GM23338 (cell line): ENCODE data around the gene PARG. TPM values are rescaled to one million over a fixed set of nuclear protein-coding genes. Genes with fewer than 3 reads are reported as not detected.

Experiments used
- ATAC-seq: fragments of 200-7000 bp; cut with Tn5 transposase; 3 replicates; pipeline ENCODE4 v1.9.1; 2020
- DNase-seq: peaks from one replicate; pipeline ENCODE4 v3.0.0-alpha.2; 2015; ENCODE audit warnings: low spot score
- H2AFZ ChIP-seq: fragments of 200-600 bp; sonication (generic); 2 replicates; pipeline ENCODE4 v1.8.0; 2016; ENCODE audit warnings: antibody characterized with exemption, mild to moderate bottlenecking, moderate library complexity
- H3F3A ChIP-seq: fragments of 200-600 bp; sonication (generic); replicated peaks from 2 replicates; pipeline ENCODE4 v1.8.0; 2017; ENCODE audit warnings: antibody characterized with exemption, mixed run types, low read depth
- H3K27ac ChIP-seq: fragments of 200-600 bp; sonication (generic); 2 replicates; pipeline ENCODE4 v1.6.1; 2016; ENCODE audit warnings: low read depth
- H3K27me3 ChIP-seq: fragments of 200-600 bp; sonication (generic); 2 replicates; pipeline ENCODE4 v1.8.0; 2016; ENCODE audit warnings: mild to moderate bottlenecking, mixed run types, moderate library complexity; ENCODE audit not compliant: insufficient read depth
- H3K36me3 ChIP-seq: fragments of 200-600 bp; sonication (generic); 2 replicates; pipeline ENCODE4 v1.8.0; 2016; ENCODE audit warnings: mild to moderate bottlenecking; ENCODE audit not compliant: insufficient read depth
- H3K4me1 ChIP-seq: fragments of 200-600 bp; sonication (generic); 2 replicates; pipeline ENCODE4 v1.8.0; 2016; ENCODE audit warnings: mild to moderate bottlenecking, moderate library complexity; ENCODE audit not compliant: insufficient read depth
- H3K4me2 ChIP-seq: fragments of 200-600 bp; sonication (generic); 2 replicates; pipeline ENCODE4 v1.7.1; 2017; ENCODE audit warnings: mixed run types
- H3K4me3 ChIP-seq: fragments of 200-600 bp; sonication (generic); 2 replicates; pipeline ENCODE4 v1.6.1; 2016; ENCODE audit warnings: mixed run types
- H3K79me2 ChIP-seq: fragments of 200-600 bp; sonication (generic); replicated peaks from 2 replicates; pipeline ENCODE4 v1.8.0; 2017; ENCODE audit warnings: mild to moderate bottlenecking; ENCODE audit not compliant: insufficient read depth
- H3K9me2 ChIP-seq: fragments of 200-600 bp; sonication (generic); 2 replicates; pipeline ENCODE4 v1.8.0; 2017; ENCODE audit not compliant: insufficient read depth
- H4K20me1 ChIP-seq: fragments of 200-600 bp; sonication (generic); replicated peaks from 2 replicates; pipeline ENCODE4 v1.8.0; 2017; ENCODE audit warnings: mild to moderate bottlenecking; ENCODE audit not compliant: insufficient read depth
- H3K27ac Mint-ChIP-seq: 2 replicates; pipeline ENCODE4 v1.8.0; 2020; ENCODE audit warnings: inconsistent platforms, mild to moderate bottlenecking, moderate library complexity, mixed read lengths
- H3K27me3 Mint-ChIP-seq: 3 replicates; pipeline ENCODE4 v1.8.0; 2022; ENCODE audit warnings: low read depth, mild to moderate bottlenecking, moderate library complexity, mixed read lengths, inconsistent platforms; ENCODE audit not compliant: insufficient read depth, poor library complexity
- H3K36me3 Mint-ChIP-seq: 3 replicates; pipeline ENCODE4 v1.8.0; 2021; ENCODE audit warnings: low read depth, mild to moderate bottlenecking, inconsistent platforms, moderate library complexity, mixed read lengths
- H3K4me1 Mint-ChIP-seq: 3 replicates; pipeline ENCODE4 v1.8.0; 2020; ENCODE audit warnings: mild to moderate bottlenecking, inconsistent platforms, mixed read lengths
- H3K4me3 Mint-ChIP-seq: 3 replicates; pipeline ENCODE4 v1.8.0; 2021; ENCODE audit warnings: moderate library complexity, mild to moderate bottlenecking, inconsistent platforms, mixed read lengths
- H3K9me3 Mint-ChIP-seq: 3 replicates; pipeline ENCODE4 v1.8.0; 2020; ENCODE audit warnings: moderate library complexity, mild to moderate bottlenecking, inconsistent platforms, mixed read lengths
- CREB1 ChIP-seq: fragments of 250-450 bp; sonication (Bioruptor Pico); IDR thresholded peaks from 2 replicates; pipeline ENCODE4 v1.5.0; 2020; ENCODE audit warnings: low read depth, mild to moderate bottlenecking, moderate library complexity
- EZH2 ChIP-seq: fragments of 200-600 bp; sonication (generic); IDR thresholded peaks from one replicate; pipeline ENCODE4 v1.8.0; 2017; ENCODE audit warnings: antibody characterized with exemption, mild to moderate bottlenecking, low read depth; ENCODE audit not compliant: unreplicated experiment
- EZH2phosphoT487 ChIP-seq: fragments of 200-600 bp; sonication (generic); IDR thresholded peaks from one replicate; pipeline ENCODE4 v1.8.1; 2018; ENCODE audit warnings: antibody characterized with exemption; ENCODE audit not compliant: unreplicated experiment
- JUNB ChIP-seq: IDR thresholded peaks from one replicate; pipeline ENCODE4 v1.6.1; 2016; ENCODE audit warnings: antibody characterized with exemption; ENCODE audit not compliant: unreplicated experiment
- NANOG ChIP-seq: IDR thresholded peaks from 2 replicates; pipeline ENCODE4 v1.6.1; 2016; ENCODE audit warnings: antibody characterized with exemption, borderline replicate concordance
- POLR2AphosphoS5 ChIP-seq: IDR thresholded peaks from 2 replicates; pipeline ENCODE4 v1.6.1; 2016; ENCODE audit warnings: antibody characterized with exemption, low read depth
- STAT1 ChIP-seq: IDR thresholded peaks from one replicate; pipeline ENCODE4 v1.6.1; 2016; ENCODE audit warnings: antibody characterized with exemption; ENCODE audit not compliant: unreplicated experiment
- ZNF114 ChIP-seq: fragments of 250-450 bp; sonication (Bioruptor Pico); IDR thresholded peaks from 2 replicates; pipeline ENCODE4 v1.5.0; 2020; ENCODE audit warnings: mild to moderate bottlenecking, moderate library complexity
- ZNF331 ChIP-seq: fragments of 250-450 bp; sonication (Bioruptor Pico); IDR thresholded peaks from 2 replicates; pipeline ENCODE4 v1.5.0; 2020; ENCODE audit warnings: low read depth, mild to moderate bottlenecking, moderate library complexity
- polyA plus RNA-seq: library from polyadenylated mRNA; unstranded; fragments of >200 nt; fragmentation: Nextera tagmentation; extraction: Ambion mirVana; gene quantifications from 2 replicates; pipeline ENCODE4 v1.2.1, GENCODE V29; 2016
- total RNA-seq: library from RNA; depleted of rRNA; stranded (reverse); fragments of >200 nt; shearing (Covaris generic); gene quantifications from 2 replicates; pipeline ENCODE4 v1.2.3, GENCODE V29; 2014
- TF ChIP-seq, protein P1 (sequence below): fragments of 250-450 bp; sonication (Bioruptor Pico); IDR thresholded peaks from 2 replicates; pipeline ENCODE4 v1.5.0; 2020; ENCODE audit warnings: mild to moderate bottlenecking, moderate library complexity
- TF ChIP-seq, protein P2 (sequence below): IDR thresholded peaks from one replicate; pipeline ENCODE4 v1.6.1; 2018; ENCODE audit warnings: antibody characterized with exemption; ENCODE audit not compliant: unreplicated experiment
- TF ChIP-seq, protein P3 (sequence below): IDR thresholded peaks from 2 replicates; pipeline ENCODE4 v1.6.1; 2016; ENCODE audit warnings: antibody characterized with exemption
- TF ChIP-seq, protein P4 (sequence below), 2 experiments: fragments of 200-600 bp in 1 of 2; sonication (generic) in 1 of 2; conservative IDR thresholded peaks; 2 replicates each; pipeline versions ENCODE4 v1.5.1 to v1.6.1; 2016 to 2017; ENCODE audit warnings: antibody characterized with exemption in 2 of 2, low read depth in 2 of 2, mild to moderate bottlenecking in 2 of 2, moderate library complexity in 1 of 2

Gene PARG
- total and polyA plus RNA-seq, 2 experiments from 2014 or later: 19.1 to 63.8 TPM

DNA sequence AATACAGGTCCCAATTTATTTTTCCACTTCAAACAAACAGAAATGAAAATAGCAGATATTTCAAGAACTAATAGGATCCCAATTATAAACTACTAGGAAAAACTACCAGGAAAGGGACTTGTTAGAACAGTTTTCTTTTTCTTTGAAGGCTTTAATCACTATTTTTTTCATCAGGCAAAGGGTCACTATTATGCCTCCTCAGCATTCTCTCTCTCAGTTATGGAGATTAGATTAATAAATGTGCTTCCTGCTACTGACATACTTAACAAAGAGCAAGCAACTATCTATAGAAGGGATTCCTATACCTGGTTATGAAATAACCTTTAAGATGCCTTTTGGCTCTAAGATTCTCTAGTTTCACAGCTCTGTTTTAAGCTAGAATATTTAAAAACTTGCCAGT, 108.7 kb downstream of the PARG start:
- DNase-seq: no peak
- Histone ChIP-seq H2AFZ (no peak overlapping the region), H4K20me1 (no peaks in the 10 kb centered on the region), H3K27ac (0 out of 2 replicates have a peak overlapping the region, but pooled peaks have one; percentile 5), H3K79me2 (no peaks in the 10 kb centered on the region), H3K4me2 (peak overlapping the region; percentile 6; the same call in 1 of the 2 replicates), H3K36me3 (no peaks in the 10 kb centered on the region), H3K4me3 (no peak overlapping the region), H3K27me3 (no peaks in the 10 kb centered on the region), H3K9me2 (no peaks in the 10 kb centered on the region), H3K4me1 (peaks cover 49% of the 10 kb centered on the region), H3F3A (no peaks in the 10 kb centered on the region)
- peak overlapping the region; percentile 99; the same call in 1 of the 2 replicates for H3K27ac Mint-ChIP-seq
- H3K27me3 Mint-ChIP-seq: no peaks in the 10 kb centered on the region
- TF ChIP-seq STAT1 (no peak), POLR2AphosphoS5 (no peak), ZNF331 (CRISPR knock-in tag) (no peak), EZH2 (no peak), CREB1 (CRISPR knock-in tag) (no peak), ZNF114 (CRISPR knock-in tag) (no peak), NANOG (no peak), EZH2phosphoT487 (no peak), JUNB (no peak)
- TF ChIP-seq, protein P1, sequence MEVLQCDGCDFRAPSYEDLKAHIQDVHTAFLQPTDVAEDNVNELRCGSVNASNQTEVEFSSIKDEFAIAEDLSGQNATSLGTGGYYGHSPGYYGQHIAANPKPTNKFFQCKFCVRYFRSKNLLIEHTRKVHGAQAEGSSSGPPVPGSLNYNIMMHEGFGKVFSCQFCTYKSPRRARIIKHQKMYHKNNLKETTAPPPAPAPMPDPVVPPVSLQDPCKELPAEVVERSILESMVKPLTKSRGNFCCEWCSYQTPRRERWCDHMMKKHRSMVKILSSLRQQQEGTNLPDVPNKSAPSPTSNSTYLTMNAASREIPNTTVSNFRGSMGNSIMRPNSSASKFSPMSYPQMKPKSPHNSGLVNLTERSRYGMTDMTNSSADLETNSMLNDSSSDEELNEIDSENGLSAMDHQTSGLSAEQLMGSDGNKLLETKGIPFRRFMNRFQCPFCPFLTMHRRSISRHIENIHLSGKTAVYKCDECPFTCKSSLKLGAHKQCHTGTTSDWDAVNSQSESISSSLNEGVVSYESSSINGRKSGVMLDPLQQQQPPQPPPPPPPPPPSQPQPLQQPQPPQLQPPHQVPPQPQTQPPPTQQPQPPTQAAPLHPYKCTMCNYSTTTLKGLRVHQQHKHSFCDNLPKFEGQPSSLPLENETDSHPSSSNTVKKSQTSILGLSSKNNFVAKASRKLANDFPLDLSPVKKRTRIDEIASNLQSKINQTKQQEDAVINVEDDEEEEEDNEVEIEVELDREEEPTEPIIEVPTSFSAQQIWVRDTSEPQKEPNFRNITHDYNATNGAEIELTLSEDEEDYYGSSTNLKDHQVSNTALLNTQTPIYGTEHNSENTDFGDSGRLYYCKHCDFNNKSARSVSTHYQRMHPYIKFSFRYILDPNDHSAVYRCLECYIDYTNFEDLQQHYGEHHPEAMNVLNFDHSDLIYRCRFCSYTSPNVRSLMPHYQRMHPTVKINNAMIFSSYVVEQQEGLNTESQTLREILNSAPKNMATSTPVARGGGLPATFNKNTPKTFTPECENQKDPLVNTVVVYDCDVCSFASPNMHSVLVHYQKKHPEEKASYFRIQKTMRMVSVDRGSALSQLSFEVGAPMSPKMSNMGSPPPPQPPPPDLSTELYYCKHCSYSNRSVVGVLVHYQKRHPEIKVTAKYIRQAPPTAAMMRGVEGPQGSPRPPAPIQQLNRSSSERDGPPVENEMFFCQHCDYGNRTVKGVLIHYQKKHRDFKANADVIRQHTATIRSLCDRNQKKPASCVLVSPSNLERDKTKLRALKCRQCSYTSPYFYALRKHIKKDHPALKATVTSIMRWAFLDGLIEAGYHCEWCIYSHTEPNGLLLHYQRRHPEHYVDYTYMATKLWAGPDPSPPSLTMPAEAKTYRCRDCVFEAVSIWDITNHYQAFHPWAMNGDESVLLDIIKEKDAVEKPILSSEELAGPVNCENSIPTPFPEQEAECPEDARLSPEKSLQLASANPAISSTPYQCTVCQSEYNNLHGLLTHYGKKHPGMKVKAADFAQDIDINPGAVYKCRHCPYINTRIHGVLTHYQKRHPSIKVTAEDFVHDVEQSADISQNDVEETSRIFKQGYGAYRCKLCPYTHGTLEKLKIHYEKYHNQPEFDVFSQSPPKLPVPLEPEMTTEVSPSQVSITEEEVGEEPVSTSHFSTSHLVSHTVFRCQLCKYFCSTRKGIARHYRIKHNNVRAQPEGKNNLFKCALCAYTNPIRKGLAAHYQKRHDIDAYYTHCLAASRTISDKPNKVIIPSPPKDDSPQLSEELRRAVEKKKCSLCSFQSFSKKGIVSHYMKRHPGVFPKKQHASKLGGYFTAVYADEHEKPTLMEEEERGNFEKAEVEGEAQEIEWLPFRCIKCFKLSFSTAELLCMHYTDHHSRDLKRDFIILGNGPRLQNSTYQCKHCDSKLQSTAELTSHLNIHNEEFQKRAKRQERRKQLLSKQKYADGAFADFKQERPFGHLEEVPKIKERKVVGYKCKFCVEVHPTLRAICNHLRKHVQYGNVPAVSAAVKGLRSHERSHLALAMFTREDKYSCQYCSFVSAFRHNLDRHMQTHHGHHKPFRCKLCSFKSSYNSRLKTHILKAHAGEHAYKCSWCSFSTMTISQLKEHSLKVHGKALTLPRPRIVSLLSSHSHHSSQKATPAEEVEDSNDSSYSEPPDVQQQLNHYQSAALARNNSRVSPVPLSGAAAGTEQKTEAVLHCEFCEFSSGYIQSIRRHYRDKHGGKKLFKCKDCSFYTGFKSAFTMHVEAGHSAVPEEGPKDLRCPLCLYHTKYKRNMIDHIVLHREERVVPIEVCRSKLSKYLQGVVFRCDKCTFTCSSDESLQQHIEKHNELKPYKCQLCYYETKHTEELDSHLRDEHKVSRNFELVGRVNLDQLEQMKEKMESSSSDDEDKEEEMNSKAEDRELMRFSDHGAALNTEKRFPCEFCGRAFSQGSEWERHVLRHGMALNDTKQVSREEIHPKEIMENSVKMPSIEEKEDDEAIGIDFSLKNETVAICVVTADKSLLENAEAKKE (CRISPR knock-in tag): no peak
- TF ChIP-seq, protein P2, sequence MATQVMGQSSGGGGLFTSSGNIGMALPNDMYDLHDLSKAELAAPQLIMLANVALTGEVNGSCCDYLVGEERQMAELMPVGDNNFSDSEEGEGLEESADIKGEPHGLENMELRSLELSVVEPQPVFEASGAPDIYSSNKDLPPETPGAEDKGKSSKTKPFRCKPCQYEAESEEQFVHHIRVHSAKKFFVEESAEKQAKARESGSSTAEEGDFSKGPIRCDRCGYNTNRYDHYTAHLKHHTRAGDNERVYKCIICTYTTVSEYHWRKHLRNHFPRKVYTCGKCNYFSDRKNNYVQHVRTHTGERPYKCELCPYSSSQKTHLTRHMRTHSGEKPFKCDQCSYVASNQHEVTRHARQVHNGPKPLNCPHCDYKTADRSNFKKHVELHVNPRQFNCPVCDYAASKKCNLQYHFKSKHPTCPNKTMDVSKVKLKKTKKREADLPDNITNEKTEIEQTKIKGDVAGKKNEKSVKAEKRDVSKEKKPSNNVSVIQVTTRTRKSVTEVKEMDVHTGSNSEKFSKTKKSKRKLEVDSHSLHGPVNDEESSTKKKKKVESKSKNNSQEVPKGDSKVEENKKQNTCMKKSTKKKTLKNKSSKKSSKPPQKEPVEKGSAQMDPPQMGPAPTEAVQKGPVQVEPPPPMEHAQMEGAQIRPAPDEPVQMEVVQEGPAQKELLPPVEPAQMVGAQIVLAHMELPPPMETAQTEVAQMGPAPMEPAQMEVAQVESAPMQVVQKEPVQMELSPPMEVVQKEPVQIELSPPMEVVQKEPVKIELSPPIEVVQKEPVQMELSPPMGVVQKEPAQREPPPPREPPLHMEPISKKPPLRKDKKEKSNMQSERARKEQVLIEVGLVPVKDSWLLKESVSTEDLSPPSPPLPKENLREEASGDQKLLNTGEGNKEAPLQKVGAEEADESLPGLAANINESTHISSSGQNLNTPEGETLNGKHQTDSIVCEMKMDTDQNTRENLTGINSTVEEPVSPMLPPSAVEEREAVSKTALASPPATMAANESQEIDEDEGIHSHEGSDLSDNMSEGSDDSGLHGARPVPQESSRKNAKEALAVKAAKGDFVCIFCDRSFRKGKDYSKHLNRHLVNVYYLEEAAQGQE: no peak
- TF ChIP-seq, protein P3, sequence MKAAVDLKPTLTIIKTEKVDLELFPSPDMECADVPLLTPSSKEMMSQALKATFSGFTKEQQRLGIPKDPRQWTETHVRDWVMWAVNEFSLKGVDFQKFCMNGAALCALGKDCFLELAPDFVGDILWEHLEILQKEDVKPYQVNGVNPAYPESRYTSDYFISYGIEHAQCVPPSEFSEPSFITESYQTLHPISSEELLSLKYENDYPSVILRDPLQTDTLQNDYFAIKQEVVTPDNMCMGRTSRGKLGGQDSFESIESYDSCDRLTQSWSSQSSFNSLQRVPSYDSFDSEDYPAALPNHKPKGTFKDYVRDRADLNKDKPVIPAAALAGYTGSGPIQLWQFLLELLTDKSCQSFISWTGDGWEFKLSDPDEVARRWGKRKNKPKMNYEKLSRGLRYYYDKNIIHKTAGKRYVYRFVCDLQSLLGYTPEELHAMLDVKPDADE: no peak
- TF ChIP-seq, protein P4, sequence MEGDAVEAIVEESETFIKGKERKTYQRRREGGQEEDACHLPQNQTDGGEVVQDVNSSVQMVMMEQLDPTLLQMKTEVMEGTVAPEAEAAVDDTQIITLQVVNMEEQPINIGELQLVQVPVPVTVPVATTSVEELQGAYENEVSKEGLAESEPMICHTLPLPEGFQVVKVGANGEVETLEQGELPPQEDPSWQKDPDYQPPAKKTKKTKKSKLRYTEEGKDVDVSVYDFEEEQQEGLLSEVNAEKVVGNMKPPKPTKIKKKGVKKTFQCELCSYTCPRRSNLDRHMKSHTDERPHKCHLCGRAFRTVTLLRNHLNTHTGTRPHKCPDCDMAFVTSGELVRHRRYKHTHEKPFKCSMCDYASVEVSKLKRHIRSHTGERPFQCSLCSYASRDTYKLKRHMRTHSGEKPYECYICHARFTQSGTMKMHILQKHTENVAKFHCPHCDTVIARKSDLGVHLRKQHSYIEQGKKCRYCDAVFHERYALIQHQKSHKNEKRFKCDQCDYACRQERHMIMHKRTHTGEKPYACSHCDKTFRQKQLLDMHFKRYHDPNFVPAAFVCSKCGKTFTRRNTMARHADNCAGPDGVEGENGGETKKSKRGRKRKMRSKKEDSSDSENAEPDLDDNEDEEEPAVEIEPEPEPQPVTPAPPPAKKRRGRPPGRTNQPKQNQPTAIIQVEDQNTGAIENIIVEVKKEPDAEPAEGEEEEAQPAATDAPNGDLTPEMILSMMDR (conservative IDR thresholded peaks at IDR 0.05; ENCODE audit: low read depth in 2 of 2): no peak
- no peak for ATAC-seq
- no peak overlapping the region for H3K4me3 Mint-ChIP-seq
- H3K4me1 Mint-ChIP-seq: peaks cover 66% of the 10 kb centered on the region
- no peaks in the 10 kb centered on the region for H3K9me3 Mint-ChIP-seq
- H3K36me3 Mint-ChIP-seq: peaks cover 15% of the 10 kb centered on the region
